Hepatocyte (in vitro differentiated cells): ENCODE measurements around the gene MIEF2.
"Not testable (repeated sequence)": the region's sequence is repeated elsewhere in the genome, so short reads cannot be mapped to it uniquely, and the experiment has no call there.

Experiments used
- EZH2 ChIP-seq: fragments of 200-600 bp; sonication (generic); IDR thresholded peaks from 2 replicates; pipeline ENCODE4 v1.6.1; 2016; ENCODE audit warnings: antibody characterized with exemption, mild to moderate bottlenecking, borderline replicate concordance
- EZH2phosphoT487 ChIP-seq: fragments of 200-600 bp; sonication (generic); IDR thresholded peaks from one replicate; pipeline ENCODE4 v1.6.1; 2018; ENCODE audit warnings: antibody characterized with exemption, mild to moderate bottlenecking, low read depth, moderate library complexity; ENCODE audit not compliant: unreplicated experiment, severe bottlenecking

DNA sequence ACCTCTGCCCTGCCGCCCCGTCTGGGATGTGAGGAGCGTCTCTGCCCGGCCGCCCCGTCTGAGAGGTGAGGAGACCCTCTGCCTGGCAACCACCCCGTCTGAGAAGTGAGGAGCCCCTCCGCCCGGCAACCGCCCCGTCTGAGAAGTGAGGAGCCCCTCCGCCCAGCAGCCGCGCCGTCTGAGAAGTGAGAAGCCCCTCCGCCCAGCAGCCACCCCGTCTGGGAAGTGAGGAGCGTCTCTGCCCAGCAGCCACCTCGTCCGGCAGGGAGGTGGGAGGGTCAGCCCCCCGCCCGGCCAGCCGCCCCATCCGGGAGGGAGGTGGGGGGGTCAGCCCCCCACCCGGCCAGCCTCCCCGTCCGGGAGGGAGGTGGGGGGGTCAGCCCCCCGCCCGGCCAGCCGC lies 37.6 kb downstream of the MIEF2 start:
- not testable (repeated sequence) for TF ChIP-seq EZH2, EZH2phosphoT487
